ENCODE data around the gene GLT8D1.

- TF ChIP-seq CTCF (IDR thresholded peaks at IDR 0.05) (no peak), POLR2A (IDR thresholded peaks at IDR 0.05) (no peak)
Observed at GRCh38 chr3:52683611-52684010, 22.0 kb downstream of the GLT8D1 start.
